Stimulated activated CD8-positive, alpha-beta memory T cell treated with anti-CD3 and anti-CD28 coated beads, Interleukin-2, amount 100 ng/mL, for 1 hour (primary cell): ENCODE measurements around the gene NKAIN2.

Source experiments
- DNase-seq, 2 donors: peaks; one replicate each; pipeline ENCODE4 v3.0.0-alpha.2; 2020; ENCODE audit warnings: low read depth in 2 of 2

The NKAIN2 gene

DNA sequence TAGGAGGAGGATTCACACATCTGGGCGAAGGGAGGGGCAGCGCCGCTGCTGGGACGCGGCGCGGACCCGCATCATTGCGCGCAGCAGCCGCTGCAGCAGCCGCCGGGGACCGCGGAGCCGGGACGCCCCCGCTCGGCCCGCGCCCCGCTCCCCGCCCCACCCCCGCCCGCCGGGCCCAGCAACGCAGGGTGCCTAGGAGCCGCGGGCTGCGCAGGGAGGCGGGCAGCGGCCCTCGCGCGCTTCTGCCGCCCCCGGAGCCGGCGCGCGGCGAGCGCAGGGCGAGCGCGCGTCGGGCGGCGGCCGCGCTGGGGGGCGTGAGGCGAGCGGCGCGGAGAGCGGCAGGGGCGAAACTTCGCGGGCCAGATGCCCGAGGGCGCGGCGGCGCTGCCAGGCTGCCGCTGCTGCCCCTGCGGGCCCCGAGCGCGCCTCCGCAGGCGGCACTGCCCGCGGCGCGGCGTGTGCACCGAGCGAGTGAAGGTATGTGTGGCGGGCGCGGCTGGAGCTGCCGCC lies at the start of gene NKAIN2:
Gene NKAIN2, plus strand, starts transcription at position 362 of the 510 bp plus-strand sequence.
- no peak for DNase-seq

DNA sequence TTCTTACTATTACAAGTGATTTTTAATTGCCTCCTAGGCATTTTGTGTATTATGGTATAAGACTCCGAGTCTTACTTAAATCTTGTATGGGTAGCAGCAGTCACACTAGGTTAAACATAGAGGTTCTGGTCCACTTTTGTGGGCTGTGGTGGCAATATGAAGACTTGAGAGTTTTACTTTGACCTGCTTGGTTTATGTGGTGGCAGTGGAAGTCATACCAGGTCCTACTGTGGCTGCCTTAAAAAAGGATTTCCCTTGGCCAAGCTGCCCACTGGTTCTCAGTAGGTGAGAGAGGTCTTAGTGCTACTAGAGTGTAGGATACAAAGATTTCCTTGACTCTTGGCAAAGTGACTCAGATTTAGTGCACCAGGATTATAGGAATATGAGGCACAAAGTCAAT lies 44.2 kb upstream of the NKAIN2 start:
- no peak for DNase-seq

GRCh38 chr6:123763904-123764303 lies 39.8 kb upstream of the NKAIN2 start:
- DNase-seq, result no peak

DNA sequence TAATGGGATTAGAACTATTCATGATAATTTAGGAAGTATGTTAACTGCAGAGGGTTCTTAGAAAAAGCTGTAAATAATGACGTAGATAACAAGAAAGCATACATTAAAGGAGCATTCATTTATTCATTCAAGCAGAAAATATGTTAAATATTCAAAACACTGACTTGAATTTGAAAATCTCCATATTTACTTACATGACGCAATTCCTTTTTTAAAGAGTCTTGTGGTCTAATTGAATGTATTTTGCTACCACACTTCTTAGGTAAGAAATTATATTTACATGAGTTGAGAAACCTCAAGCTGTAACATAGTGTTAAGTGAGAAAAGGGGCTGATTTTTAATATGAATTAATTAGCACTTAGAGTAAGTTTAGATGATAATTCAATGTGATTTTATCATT lies 38.9 kb upstream of the NKAIN2 start:
- no peak for DNase-seq

DNA sequence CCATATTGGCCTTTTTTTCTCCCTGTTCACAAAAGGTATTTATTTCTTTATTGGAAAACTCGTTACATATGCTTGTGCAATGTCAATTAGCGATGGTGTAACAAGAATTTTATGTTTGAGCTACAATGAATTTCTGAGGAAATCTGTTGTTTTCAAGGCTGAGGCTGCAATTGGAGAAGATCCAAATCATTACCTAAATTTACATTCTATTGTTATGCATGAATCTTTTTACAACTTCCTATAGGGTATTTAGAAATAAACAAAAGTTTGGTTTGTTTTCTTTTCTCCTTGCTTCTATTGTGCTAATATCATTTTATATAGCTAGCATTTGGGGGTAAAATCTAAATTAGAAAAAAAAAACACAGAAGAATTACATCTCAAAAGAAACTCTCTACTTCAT lies 34.7 kb upstream of the NKAIN2 start:
- DNase-seq, result no peak

- DNase-seq, result no peak
Observed at GRCh38 chr6:123769431-123769830, 34.2 kb upstream of the NKAIN2 start.

GRCh38 chr6:123770247-123770949 lies 33.3 kb upstream of the NKAIN2 start:
- DNase-seq, result no peak

GRCh38 chr6:123771126-123771525 lies 32.5 kb upstream of the NKAIN2 start:
- no peak for DNase-seq

DNA sequence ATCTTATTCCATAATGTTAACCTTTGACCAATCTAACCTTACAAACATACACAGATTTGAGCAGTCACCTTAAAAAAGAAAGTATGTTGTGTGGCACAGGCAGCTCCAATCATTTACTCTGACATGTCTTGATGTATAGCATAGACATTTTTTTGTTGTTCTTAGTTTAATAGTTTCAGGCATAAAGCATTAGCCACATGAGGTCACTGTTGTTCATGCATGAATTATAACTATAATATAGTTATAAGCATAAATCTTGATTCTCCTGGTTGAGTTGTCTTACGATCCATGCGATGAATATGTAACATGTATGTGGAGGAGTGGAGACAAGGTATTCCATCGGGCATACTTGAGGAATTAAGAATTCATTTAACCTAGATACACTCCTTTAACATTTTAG lies 26.1 kb upstream of the NKAIN2 start:
- DNase-seq, result no peak

DNA sequence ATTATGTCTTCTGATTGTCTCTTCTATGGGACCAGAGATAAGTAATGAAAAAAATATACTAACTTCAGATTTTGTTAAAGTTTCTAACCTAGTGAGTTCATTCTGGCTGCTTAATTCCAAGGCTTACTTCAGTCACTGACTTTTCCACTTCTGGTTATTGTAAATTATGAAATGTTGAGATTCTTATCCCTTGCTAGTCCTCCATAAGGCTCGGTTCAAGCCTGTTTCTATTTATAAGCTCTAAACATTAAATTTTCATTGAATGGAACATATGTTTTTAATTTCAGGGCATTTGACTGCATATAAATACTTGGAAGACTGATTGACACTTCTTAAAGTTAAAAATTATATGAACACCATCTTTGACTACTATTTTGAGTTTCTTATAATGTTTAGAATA lies 23.6 kb upstream of the NKAIN2 start:
- no peak for DNase-seq

- DNase-seq, result no peak
Observed at GRCh38 chr6:123784330-123784729, 19.3 kb upstream of the NKAIN2 start.

DNA sequence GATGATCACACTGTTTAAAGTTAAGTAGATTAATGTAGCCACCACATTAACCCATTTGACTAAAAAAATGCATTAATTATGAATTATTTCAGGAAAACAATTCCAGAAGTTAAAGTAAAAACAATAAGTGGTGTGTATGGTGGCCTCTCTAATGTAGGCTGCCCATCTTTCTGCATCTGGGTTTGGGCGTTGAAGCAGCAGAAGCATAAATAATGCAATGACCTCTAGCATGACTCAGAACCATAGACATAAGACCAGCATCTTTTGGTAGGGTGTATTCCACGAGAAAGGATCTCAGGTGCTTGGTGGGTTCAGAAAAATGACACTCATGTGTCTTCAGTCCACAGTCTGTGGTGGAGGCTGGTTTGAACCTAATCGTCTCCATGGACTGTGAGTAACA lies 18.6 kb upstream of the NKAIN2 start:
- DNase-seq, result no peak

GRCh38 chr6:123788319-123788718 lies 15.3 kb upstream of the NKAIN2 start:
- DNase-seq, result no peak

DNA sequence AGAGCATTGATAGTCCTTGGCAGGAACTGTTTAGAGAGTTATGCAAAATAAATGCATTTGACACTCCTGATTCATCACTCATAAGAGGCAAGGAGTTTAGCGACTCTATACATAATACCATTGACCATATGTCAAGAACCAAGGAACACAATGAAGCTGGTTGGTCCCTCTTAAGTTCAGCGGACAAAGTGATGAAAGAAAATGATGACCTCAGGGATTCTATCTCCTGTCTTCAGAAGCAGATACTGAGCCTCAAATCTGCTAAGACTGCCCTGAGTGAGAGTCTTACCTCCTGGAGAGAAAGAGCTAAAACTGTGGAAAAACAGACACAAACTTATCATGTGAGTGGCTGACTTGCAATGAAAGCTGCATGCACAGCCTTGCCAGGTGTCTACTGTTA lies 9.5 kb upstream of the NKAIN2 start:
- DNase-seq, result no peak

GRCh38 chr6:123794799-123795198 lies 8.9 kb upstream of the NKAIN2 start:
- no peak for DNase-seq

GRCh38 chr6:123801067-123801466 lies 2.6 kb upstream of the NKAIN2 start:
- DNase-seq, result no peak

DNA sequence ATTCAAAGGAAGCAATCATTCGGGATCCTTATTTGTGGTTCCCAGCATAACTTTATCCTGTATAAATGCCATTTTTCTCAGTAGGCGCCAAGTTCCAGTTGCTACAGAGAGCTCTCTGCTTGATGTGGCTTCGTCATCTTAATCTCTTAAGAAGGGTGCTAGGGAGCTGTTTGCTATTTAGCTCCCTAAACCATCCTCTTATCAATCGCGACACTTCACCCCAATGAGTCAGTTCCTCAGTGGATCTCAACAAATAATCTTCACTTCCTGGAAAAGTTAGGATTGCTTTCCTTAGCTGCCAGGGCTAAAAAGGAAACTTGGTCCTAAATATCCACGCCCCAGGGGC lies 1.3 kb upstream of the NKAIN2 start:
- DNase-seq, result no peak

- peak in 1 of 2 donors; percentile 5 for DNase-seq
Observed at GRCh38 chr6:123802697-123803503, 765 bp upstream of the NKAIN2 start.

GRCh38 chr6:123804014-123804786 lies 535 bp downstream of the NKAIN2 start:
- DNase-seq, result no peak

DNA sequence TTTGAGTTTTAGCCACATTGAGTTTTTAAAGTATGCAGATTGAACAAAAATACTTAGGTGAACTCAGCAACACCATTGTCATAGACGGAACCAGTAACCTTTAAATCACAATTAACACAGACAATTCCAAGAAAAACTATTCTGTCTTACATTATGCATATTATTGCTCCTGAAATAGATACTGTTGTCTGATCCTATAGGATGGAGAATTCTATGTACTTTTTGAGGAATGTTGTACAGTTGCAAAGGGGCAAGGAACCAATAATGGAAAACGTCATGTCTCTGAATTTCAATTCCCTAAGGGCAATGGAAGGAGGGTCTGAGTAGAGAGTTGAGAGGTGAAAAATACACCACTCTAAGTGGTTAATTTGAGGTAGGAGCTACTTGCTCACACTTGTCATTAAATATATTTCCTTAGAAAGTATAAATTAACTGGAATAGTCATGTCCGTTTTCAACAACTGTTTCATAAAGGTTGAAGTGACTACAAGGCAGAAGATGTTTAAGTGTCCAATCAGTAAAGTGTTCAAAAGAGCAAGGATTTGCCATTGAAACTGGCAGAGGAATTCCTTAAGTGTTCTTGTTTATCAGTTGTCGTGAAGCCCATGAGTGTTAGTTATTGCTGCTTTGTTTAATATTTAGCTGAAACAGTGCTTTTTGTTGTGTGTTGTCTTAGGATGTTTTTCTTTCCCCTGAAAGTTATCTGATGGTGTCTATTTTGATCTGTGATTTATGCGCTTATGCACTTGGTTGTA lies 1.3 kb downstream of the NKAIN2 start:
- DNase-seq, result no peak

- no peak for DNase-seq
Observed at GRCh38 chr6:123805921-123806320, 2.3 kb downstream of the NKAIN2 start.

- no peak for DNase-seq
Observed at GRCh38 chr6:123806561-123806960, 2.9 kb downstream of the NKAIN2 start.
